Astrocyte of the spinal cord (primary cell): ENCODE measurements around the gene SERGEF.

Experiments used
- DNase-seq: peaks from one replicate; pipeline ENCODE4 v3.0.0; 2011; ENCODE audit warnings: low read depth, low spot score
- H3K4me3 ChIP-seq: 2 replicates; pipeline ENCODE4 v1.5.1; 2011; ENCODE audit warnings: low read depth, mild to moderate bottlenecking, low read length, moderate library complexity
- in situ Hi-C: cut with HindIII; loops from 2 replicates; pipeline ENCODE4 v1.10.0; 2017; ENCODE audit warnings: low sequenced_read_pairs
- TF ChIP-seq, protein P1 (sequence below): IDR thresholded peaks from 2 replicates; pipeline ENCODE4 v1.5.1; 2012; ENCODE audit warnings: low read depth, mild to moderate bottlenecking, low read length, inconsistent platforms

The SERGEF gene

DNA sequence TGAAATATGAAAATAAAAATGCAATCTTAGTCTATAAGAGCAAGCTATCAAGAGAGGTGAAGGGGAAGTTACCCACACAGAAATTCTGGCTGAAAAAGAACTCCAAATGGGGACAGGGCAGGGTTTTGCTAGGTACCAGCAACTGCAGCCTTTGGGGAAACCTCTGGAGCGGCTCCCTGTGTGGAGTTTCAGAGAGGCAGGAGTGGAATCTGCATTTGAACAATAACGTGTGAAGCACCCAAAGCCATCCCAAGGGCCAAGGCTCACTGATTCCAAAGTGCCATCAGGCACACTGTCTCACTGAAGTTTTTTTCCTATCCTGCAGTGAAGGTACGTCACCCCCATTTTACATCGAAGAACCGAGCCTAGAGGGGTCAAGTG lies 190.5 kb downstream of the SERGEF start:
- in situ Hi-C loops = no loop called here
- H3K4me3 ChIP-seq = no peak overlapping the region
- TF ChIP-seq, protein P1, sequence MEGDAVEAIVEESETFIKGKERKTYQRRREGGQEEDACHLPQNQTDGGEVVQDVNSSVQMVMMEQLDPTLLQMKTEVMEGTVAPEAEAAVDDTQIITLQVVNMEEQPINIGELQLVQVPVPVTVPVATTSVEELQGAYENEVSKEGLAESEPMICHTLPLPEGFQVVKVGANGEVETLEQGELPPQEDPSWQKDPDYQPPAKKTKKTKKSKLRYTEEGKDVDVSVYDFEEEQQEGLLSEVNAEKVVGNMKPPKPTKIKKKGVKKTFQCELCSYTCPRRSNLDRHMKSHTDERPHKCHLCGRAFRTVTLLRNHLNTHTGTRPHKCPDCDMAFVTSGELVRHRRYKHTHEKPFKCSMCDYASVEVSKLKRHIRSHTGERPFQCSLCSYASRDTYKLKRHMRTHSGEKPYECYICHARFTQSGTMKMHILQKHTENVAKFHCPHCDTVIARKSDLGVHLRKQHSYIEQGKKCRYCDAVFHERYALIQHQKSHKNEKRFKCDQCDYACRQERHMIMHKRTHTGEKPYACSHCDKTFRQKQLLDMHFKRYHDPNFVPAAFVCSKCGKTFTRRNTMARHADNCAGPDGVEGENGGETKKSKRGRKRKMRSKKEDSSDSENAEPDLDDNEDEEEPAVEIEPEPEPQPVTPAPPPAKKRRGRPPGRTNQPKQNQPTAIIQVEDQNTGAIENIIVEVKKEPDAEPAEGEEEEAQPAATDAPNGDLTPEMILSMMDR = no peak
- no peak for DNase-seq

DNA sequence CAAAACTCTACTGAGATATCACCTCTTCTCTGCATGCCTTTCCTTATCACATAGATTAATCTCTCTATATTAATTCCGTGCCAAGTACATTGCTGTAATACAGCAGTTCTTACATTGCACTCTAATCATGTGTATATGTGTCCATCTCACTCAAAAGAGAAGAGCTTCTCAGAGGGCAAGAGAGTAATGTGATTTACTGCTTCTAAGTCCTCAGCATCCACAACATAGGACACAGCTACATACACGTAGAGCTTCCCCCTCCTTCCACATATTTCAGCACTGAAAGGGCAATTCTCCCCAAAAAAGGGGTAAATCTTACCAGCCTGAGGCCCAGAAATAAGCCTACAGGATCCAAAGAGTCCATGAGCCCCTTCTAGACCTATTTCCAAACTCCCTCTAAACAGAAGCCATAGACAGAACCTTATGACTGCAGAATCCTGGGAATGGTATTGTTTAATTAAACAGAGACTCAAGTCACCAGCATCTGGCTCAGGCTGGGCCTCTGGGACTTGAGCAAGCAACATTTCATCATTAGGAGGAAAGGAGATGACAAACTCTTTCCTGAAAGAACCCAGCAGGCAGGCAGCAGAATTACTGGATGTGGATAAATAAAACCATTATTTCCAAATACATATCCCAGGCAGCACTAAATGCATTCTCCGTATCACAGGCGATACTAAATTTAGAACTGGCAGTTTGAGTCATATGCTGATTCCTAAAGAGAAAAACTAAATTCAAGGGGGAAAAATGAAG lies 191.0 kb downstream of the SERGEF start:
- H3K4me3 ChIP-seq = no peak overlapping the region
- TF ChIP-seq, protein P1 = no peak
- in situ Hi-C loops = no loop called here
- DNase-seq = peak; percentile 4

DNA sequence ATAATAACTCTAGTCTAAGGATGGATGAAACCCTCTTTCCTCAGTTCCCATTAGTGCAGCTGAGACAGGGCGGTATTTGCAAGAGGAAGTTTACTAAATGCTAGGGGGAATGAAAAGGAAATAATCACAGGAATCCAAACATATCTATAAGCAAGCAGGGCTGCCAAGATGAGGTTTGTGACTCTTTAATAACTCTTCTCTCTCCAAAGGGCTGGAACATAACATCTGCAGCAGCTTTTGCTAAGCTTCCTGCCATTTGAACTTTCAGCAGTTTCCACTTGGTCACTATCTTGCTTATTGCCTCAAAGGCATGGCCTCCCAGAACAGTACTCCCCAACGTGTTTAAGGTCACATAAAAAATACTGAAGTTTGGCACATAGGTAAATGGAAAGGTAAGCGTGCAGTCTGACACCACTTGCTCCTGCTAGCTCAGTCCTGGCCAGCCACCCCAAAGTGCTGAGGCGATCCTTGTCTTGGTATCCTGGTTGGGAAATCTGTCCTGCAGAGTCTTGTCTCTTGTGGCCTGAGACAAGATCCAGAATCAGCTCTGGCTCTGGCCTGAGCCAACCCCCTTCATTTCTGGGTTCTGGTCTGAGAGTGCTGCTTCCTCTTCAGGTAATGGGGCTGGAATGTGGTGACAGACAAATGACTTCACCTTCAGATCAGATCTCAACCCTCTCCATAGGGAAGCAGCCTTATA lies 196.5 kb downstream of the SERGEF start:
- in situ Hi-C loops = no loop called here
- TF ChIP-seq, protein P1 = no peak
- H3K4me3 ChIP-seq = no peak overlapping the region
- DNase-seq = no peak

DNA sequence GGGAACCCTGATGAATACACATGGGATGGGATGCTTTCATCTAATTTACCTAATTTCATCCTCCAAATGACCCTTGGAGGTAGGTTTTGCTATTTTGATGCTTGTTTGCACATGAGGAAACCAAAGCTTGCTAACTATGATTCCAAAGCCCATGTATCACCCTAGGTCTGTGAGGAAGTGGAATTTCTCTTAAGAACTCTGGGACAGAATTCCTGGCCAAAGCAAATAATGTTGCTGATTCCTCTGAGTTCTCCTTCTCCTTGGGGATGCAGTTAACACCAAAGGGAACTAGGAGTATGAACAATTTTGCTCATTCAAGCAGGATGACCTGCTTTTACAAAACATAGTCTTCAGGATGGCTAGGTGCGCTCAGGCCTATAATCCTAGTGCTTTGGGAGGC lies 198.3 kb downstream of the SERGEF start:
- TF ChIP-seq, protein P1 = no peak
- no peak overlapping the region for H3K4me3 ChIP-seq
- in situ Hi-C loops = no loop called here
- DNase-seq = no peak

DNA sequence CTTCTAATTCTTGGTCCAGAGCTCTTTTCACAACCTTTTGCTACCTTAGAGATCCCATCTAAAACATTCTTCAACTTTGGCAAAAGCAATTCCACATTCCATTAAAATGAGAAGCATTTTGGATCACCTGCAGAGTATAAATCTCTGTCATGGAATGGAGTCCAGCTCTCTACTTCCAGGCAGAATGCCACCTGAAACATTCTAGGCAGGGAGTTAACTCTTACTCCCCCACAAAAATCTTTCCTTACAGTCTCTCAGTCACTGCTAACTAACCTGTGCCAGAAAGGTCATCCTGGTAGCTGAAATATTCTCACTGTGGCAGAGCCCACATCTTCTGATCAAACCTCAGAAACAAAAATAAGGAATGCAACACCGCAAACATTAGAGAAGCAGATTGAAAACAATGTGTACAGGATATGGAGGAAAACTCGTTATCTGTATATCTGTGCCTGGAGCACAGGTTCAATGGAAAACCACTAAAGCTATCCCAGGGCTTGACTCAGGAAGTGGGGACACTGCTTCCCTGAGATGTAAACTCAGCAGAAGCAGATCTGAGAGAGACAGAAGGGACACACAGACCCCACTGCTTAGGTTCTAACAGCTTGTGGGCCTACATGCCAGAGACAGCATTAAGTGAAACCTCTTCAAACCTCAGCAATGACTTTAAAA lies 199.3 kb downstream of the SERGEF start:
- DNase-seq = no peak
- H3K4me3 ChIP-seq = no peak overlapping the region
- in situ Hi-C loops = no loop called here
- TF ChIP-seq, protein P1 = no peak

DNA sequence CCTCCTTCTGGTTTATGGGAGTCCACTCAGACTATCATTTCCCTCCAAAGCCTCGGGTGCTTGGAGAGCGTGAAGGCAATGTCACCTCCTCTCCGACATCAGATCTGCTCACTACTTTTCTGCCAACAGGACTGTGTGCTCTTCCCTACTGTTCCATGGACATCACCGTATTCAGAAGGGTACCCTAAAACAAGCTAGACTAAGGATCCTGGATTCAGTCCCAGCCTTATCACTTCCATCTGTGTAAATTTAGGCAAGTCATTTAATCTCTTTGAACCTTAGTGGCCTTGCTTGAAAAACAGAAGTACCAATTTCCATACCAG lies 200.0 kb downstream of the SERGEF start:
- in situ Hi-C loops = no loop called here
- TF ChIP-seq, protein P1 = no peak
- DNase-seq = no peak
- no peak overlapping the region for H3K4me3 ChIP-seq
